Epithelial cell of esophagus (primary cell): ENCODE measurements around the gene FAF1.
"Not testable (repeated sequence)": the region's sequence is repeated elsewhere in the genome, so short reads cannot be mapped to it uniquely, and the experiment has no call there.

Experiments used
- DNase-seq: peaks from one replicate; pipeline ENCODE4 v3.0.0; 2010; ENCODE audit warnings: low read depth
- H3K4me3 ChIP-seq: 2 replicates; pipeline ENCODE4 v1.5.1; 2011; ENCODE audit warnings: mild to moderate bottlenecking, low read length, control low read depth
- CTCF ChIP-seq: IDR thresholded peaks from 2 replicates; pipeline ENCODE4 v1.5.1; 2011; ENCODE audit warnings: low read depth, mild to moderate bottlenecking, low read length, control low read depth, inconsistent platforms; ENCODE audit not compliant: insufficient read depth; ENCODE audit errors: missing control alignments

Gene FAF1

GRCh38 chr1:50921029-50921428 lies 39.0 kb downstream of the FAF1 start:
- no peak for DNase-seq
- TF ChIP-seq CTCF, result no peak
- H3K4me3 ChIP-seq, result no peak overlapping the region

GRCh38 chr1:50920409-50920808 lies 39.7 kb downstream of the FAF1 start:
- no peak for DNase-seq
- H3K4me3 ChIP-seq, result no peak overlapping the region
- no peak for TF ChIP-seq CTCF

GRCh38 chr1:50917138-50918137 lies 42.6 kb downstream of the FAF1 start:
- no peak for TF ChIP-seq CTCF
- DNase-seq, result no peak
- H3K4me3 ChIP-seq, result no peak overlapping the region

GRCh38 chr1:50915621-50916020 lies 44.4 kb downstream of the FAF1 start:
- H3K4me3 ChIP-seq, result no peak overlapping the region
- no peak for DNase-seq
- no peak for TF ChIP-seq CTCF

- DNase-seq, result no peak
- no peak overlapping the region for H3K4me3 ChIP-seq
- no peak for TF ChIP-seq CTCF
These were observed 46.1 kb downstream of the FAF1 start for GRCh38 chr1:50913954-50914353.

GRCh38 chr1:50910356-50910755 lies 49.7 kb downstream of the FAF1 start:
- H3K4me3 ChIP-seq, DNase-seq: not testable (repeated sequence)

GRCh38 chr1:50907610-50908009 lies 52.5 kb downstream of the FAF1 start:
- not testable (repeated sequence) for DNase-seq, H3K4me3 ChIP-seq

- DNase-seq, H3K4me3 ChIP-seq: not testable (repeated sequence)
These were observed 54.0 kb downstream of the FAF1 start for GRCh38 chr1:50906050-50906449.

- no peak overlapping the region for H3K4me3 ChIP-seq
- TF ChIP-seq CTCF, result no peak
- DNase-seq, result no peak
These were observed 57.6 kb downstream of the FAF1 start for GRCh38 chr1:50902419-50902818.
